Stimulated activated CD8-positive, alpha-beta memory T cell treated with anti-CD3 and anti-CD28 coated beads, Interleukin-2, amount 100 ng/mL, for 48 hours (primary cell): ENCODE data around the gene BCLAF1.
A peak's percentile ranks its signal among the peaks of the same experiment; 100 is the strongest.
"Not testable (repeated sequence)": the region's sequence is repeated elsewhere in the genome, so short reads cannot be mapped to it uniquely, and the experiment has no call there.

Source experiments
- DNase-seq, 2 donors: peaks; one replicate each; pipeline ENCODE4 v3.0.0-alpha.2; 2020; ENCODE audit warnings: low read depth in 2 of 2

Gene BCLAF1

DNA sequence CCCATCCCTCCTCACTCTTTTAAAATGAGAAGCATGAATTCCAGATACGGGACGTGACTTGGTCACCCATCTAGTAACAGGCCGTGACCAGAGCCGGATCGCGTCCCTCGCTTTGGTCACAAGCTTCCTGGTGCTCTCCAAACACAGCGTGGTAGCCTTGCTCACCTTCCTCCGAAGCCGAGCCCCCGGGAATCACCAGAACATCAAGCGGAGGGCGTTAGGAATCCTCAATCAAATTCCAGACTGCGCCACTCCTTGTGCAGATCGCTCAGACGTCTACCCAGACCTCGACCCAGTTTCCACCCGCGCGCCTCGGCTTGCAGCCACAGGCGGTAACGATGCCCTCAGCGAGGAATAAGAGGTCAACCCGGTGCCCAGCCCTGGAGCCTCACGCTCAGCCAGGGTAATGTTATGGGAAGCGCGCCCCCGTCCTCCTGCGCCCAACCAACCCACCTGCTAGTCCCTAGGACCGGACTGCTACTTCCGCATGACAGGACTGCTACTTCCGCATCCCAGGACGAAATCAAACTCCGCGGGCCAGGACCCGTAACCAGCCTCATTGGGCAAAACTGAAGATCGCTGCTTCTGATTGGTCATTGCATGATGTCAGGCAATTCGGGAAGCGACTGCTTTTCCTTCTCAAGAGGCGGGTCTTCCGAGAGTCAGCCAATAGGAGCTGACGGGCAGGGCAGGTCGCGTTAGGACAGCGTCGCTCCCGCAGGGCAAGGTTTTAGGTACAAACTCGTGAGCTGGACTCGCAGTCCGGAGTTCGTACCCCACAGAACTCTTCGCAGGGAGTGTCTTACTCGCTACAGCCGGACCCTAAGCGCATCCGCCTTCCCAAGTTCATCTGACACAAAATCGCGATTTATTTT, 39.6 kb downstream of the BCLAF1 start, which contains the start of gene MTFR2:
MTFR2 (minus strand) TSS at position 501 of the 875 bp plus-strand sequence. CDS start 1,212 bp downstream, outside the sequence.
- DNase-seq: peak; percentile 74 to 82

DNA sequence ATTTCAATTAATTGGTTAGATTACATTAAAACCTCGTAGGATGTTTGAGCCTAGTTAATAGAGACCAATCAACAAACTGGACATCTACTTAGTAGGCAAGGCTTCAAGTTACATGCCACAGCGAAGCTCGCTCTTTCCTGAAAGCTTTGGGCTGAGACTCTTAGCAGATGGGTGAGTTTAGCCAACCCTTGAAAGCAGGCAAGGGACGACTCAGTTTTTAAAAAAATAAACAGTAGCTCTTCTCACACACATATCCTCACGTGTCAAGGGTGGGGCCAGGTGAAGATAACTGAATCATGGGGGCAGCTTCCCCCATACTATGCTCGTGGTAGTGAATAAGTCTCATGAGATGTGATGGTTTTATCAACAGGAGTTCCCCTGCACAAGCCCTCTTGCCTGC, 40.3 kb downstream of the BCLAF1 start:
- DNase-seq: no peak

DNA sequence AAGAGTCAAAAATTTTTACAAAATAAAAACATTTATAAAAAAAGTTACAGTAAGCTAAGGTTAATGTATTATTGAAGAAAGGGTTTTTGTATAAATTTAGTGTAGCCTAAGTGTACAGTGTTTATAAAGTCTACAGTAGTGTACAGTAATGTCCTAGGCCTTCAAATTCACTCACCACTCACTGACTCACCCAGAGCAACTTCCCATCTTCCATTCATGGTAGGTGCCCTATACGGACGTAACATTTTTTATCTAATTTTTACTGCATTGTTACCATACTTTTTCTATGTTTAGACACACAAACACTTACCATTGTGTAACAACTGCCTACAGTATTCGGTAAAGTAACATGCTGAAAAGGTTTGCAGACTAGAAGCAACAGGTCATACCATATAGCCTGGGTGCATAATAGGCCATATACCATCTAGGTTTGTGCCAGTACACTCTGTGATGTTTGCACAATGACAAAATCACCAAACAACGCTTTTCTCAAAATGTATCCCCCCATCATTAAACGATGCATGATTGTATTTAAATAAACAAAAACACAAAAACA, 45.5 kb downstream of the BCLAF1 start:
- no peak for DNase-seq

DNA sequence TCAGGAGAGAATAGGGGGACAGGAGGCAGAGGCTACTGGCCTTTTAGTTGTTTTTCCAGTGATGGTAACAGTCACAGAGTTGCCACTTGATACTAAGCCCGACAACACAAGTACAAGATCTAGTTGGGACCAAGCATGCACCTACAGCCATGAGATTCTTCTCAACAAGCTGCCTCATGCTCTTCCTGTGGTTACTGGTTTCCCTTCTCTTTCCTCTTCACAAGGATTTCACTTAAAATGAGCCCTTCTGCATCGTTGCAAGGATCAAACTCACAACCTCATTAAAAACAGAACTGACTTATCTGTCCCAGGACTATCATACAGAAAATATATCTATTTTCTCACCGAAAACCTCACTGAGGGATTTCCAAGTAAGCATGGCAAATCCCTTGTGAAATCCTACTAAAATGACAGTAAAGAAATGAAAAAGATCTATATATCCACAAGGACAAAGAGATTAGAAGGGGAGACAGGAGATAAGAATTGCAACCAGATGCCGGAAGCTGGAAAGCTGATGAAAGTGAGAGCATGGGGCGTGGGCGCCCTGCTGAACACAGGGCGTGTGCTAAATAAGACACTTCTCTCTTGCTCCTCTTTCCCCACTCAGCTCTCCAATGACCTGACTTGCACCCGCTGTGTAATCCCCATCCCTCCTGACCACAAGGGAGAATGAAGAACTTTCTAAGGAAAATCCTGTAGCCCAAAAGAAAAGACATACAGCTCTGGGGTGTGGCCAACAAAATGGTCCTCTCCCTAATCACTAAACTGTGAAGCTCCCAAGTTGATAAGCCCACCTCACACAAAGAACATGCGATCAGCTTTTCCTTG, 53.0 kb downstream of the BCLAF1 start:
- no peak for DNase-seq

DNA sequence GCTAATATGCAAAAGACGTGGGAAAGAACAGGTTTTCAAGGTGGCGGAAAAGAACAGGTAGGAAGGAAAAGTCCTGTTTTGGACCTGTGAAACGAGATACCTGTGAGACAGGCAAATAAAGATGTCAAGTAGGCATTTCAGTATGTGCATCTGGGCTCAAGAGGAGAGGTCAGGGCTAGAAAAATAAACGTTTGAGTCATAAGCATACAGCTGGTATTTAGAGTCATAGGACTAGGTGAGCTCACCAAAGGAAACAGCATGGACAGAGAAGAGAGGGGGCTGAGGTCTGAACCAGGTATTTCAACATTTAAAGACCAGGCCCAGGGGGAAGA, 54.4 kb downstream of the BCLAF1 start:
- DNase-seq: no peak

DNA sequence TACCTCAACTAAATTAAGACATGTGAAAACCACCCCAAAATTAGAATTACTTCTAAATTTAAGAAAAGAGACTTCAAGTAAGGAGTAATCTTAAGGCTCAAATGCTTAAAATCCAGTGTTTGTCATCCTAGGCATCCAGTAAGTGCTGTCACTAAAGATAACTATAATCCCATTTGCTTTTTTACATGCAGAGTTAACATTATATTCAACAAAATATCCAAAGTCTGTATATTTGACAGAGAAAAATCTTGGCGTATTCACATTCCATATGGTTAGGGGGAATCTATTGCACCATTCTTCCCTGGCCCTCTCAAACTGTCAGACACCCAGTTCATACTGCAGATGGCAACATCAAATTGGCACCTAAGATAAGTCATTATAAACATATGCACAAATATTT, 56.9 kb downstream of the BCLAF1 start:
- no peak for DNase-seq

GRCh38 chr6:136230219-136230853, 59.3 kb downstream of the BCLAF1 start:
- DNase-seq: no peak

- DNase-seq: no peak
These were observed 60.8 kb downstream of the BCLAF1 start for GRCh38 chr6:136228814-136229213.

DNA sequence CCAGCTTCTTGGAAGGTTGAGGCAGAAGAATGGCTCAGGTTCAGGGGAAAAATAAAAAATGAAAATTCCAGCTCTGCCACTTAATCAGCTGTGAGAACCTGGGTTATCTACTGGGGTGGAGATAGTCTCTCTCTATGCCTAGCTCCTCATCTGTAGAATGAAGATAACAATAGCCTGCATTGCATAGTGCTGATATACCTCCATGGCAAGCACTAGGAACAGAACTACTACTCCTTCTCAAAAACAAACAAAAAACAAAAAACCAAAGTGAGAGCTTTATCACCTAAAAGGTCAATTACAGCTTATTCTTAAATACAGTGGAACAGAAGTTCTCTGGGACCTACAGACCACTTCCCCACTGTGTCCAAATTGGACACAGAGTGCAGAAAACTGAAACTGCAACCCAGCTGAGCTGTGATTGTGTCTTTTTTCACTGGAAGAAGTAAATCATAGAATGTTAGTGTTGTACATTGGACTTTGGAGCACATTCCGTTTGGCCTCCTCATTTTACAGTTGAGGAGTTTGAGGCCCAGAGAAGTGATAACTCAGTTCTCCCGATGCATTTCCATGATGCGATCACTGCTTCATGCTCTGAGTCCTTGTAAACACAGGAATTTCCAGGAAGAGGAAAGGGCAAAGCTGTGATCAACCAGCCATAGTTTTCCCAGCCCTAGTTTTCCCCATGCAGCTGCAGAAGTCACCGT, 62.8 kb downstream of the BCLAF1 start:
- DNase-seq: no peak

GRCh38 chr6:136226027-136226673, 63.5 kb downstream of the BCLAF1 start:
- DNase-seq: peak in 1 of 2 donors; percentile 23

DNA sequence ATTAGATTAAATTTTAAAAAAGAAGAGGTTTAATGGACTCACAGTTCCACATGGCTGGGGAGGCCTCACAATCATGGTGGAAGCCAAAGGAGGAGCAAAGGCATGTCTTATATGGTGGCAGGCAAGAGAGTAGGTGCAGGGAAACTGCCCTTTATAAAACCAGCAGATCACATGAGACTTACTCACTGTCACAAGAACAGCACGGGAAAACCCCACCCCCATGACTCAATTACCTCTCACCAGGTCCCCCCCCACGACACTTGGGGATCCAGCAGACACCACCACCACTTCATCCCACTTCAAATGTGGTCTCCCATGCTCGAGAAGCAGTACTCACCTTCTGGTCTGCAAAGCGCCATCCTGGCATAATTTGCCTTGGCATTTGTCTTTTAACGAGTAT, 64.2 kb downstream of the BCLAF1 start:
- DNase-seq: peak in 1 of 2 donors; percentile 13

DNA sequence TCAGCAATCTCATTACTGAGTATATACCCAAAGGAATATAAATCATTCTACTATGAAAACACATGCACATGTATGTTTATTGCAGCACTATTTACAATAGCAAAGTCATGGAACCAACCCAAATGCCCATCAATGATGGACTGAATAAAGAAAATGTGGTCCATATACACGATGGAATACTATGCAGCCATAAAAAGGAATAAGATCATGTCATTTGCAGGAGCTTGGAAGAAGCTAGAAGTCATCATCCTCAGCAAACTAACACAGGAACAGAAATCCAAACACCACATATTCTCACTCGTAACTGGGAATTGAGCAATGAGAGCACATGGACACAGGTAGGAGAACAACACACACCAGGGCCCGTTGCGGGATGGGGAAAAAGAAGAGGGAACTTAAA, 64.7 kb downstream of the BCLAF1 start:
- not testable (repeated sequence) for DNase-seq

- DNase-seq: no peak
These were observed 72.9 kb downstream of the BCLAF1 start for GRCh38 chr6:136216503-136217401.

DNA sequence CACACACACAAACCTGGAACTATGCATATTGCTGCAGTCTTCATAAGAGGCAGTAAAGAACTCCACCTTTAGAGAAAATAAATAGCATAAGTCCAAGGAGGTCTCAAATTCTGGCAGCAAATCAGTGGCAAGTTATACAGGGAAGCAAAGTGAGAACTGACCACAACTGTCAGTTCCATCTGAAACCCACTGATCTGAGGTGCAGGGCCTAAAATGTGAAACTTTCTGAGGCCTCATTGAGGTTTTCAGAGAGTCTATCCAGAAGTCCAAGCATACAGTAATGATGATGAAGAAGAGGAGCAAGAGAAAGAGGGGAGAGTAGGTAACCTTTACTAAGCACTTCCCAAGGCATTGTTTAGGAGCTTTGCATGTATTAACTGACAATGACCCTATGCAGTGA, 75.8 kb downstream of the BCLAF1 start:
- DNase-seq: no peak

DNA sequence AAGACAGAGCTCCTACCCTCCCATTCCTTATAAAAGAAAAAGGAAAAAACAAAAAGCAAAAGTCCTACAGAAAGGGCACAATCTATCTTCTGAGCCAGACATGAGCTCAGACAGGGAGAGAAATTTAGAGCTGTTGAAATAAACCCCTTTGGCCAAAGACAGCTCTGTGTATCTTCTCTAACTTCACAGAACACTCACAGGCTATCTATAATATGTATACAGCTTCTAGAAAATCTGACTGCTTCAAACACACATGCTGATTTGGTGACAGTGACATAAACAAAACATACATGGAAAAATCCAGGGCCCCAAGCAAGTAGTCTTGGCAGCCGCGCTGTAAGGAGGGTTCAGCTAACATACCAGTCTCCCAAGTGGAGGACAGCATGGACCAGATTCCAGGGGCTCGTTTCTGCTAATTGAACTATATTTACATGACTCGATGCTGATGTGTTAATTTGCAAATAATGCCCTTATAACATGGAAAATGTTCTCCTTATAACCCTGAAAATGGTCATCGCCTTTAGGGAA, 76.6 kb downstream of the BCLAF1 start:
- DNase-seq: no peak

- no peak for DNase-seq
These were observed 77.0 kb downstream of the BCLAF1 start for GRCh38 chr6:136212608-136213007.

- DNase-seq: no peak
These were observed 79.1 kb downstream of the BCLAF1 start for GRCh38 chr6:136210398-136211165.

- no peak for DNase-seq
These were observed 80.2 kb downstream of the BCLAF1 start for GRCh38 chr6:136209496-136209895.

- DNase-seq: no peak
These were observed 80.9 kb downstream of the BCLAF1 start for GRCh38 chr6:136208783-136209182.
